Measurements from ENCODE around the gene FGA.

FGA gene

DNA sequence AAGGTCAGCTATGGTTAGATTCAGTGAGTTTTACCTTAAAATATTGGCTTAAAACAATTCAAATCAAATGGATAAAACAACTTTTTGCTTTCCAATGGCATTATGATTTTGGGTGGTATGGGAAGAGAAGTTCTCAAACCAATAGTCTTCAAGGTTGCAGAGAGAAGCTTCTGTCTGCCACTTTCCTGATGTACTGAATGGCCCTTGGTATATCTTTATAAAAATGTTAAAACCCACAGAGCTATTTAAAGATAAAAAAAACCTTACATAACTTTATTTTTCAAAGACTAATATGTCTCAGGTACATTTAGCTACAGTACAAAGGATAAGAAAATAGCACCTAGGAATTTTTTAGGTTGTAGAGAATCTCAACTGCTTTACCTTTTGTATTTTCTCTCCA, 6.9 kb downstream of the FGA start:
- in situ Hi-C loops (cut with MboI; ENCODE audit: low sequenced_read_pairs): no loop called here
- DNase-seq (ENCODE audit: low spot score in 2 of 2): no peak
- no peak overlapping the region for H3K4me3 ChIP-seq
- H3K27me3 ChIP-seq (ENCODE audit: low read depth): 0 out of 2 replicates have a peak, but pooled peaks cover 4% of the 10 kb centered on the region
- no peaks in the 10 kb centered on the region for H3K36me3 ChIP-seq (replicated peaks)
- H3K9me3 ChIP-seq: no peaks in the 10 kb centered on the region; the same call in 1 of the 2 replicates
- no peaks in the 10 kb centered on the region for H3K4me1 ChIP-seq

DNA sequence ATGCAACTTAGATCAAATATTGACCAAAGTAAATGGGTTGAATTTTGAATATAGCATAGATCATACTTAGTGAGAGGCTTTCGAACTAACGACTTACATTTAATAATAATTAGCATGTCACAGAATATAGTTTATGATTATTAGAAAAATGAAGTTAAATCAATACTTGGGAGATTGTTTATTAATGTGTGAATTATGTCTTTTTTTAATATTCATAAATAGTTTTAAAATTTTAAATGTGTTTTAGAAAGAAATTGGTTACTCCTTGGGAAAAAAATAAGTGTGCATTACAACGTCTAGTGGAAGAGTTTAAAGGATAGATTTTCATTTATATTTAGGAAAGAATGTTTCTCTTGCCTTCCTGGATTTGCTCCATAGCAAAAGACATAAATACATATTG, 7.3 kb downstream of the FGA start:
- no peaks in the 10 kb centered on the region for H3K4me1 ChIP-seq
- no peaks in the 10 kb centered on the region for H3K36me3 ChIP-seq (replicated peaks)
- no peak overlapping the region for H3K4me3 ChIP-seq
- no peak for DNase-seq (ENCODE audit: low spot score in 2 of 2)
- in situ Hi-C loops (cut with MboI; ENCODE audit: low sequenced_read_pairs): no loop called here
- H3K27me3 ChIP-seq (ENCODE audit: low read depth): 0 out of 2 replicates have a peak, but pooled peaks cover 4% of the 10 kb centered on the region
- H3K9me3 ChIP-seq: no peaks in the 10 kb centered on the region; the same call in 1 of the 2 replicates

DNA sequence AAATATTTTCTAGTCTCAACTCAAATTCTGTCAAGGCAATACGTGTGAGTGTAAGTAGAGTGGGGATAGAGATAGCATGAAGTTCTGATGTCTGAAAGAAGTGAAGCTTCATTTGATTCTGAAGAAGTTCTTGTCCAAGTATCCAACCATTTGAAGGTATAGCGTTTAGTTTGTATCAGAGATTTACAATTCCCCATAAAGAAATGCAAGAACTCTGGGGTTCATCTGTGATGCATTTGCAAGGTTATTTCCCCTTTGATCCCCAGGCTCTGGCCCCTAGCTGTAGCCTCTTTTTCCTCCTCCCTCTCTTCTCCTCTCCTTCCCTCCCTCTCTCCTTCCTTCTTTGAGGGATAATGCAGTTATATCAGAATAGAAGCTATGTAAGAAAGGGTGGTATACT, 7.8 kb downstream of the FGA start:
- Histone ChIP-seq H3K27me3 (ENCODE audit: low read depth) (0 out of 2 replicates have a peak, but pooled peaks cover 4% of the 10 kb centered on the region), H3K36me3 (replicated peaks) (no peaks in the 10 kb centered on the region), H3K4me1 (no peaks in the 10 kb centered on the region), H3K9me3 (no peaks in the 10 kb centered on the region; the same call in 1 of the 2 replicates), H3K4me3 (no peak overlapping the region)
- in situ Hi-C loops (cut with MboI; ENCODE audit: low sequenced_read_pairs): no loop called here
- DNase-seq (ENCODE audit: low spot score in 2 of 2): no peak

DNA sequence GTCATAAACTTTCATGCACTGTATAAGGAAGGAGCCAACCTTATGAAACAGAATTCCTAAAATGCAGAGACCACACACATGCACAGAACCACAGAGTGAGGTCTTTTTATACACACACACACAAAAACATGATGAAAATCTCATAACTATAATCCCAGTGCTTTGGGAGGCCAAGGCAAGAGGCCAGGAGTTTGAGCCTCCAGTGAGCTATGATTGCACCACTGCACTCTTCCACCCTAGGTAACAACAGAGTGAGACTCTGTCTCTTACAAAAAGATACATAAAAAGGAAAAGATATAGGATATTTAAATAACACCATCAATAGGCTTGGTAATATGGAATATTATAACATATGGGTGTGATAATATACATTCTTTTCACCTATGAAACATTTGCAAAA, 10.6 kb downstream of the FGA start:
- no peaks in the 10 kb centered on the region; the same call in 1 of the 2 replicates for H3K9me3 ChIP-seq

DNA sequence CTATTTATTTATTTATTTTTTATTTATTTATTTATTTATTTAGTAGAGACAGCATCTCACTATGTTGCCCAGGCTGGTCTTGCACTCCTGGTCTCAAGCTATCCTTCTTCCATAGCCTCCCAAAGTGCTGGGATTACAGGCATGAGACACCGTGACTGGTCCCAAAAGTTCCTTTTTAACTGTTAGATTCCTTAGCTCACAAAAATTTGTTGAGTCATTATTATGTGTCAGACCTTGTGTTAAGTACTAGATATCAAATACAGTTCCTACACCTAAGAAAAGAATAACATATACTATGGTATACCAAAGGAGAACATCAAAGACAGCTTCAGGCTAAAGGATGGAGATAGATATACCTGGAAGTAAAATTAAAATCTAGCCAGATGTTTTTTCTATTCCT, 11.6 kb downstream of the FGA start:
- Histone ChIP-seq H3K4me3 (no peak overlapping the region), H3K9me3 (no peaks in the 10 kb centered on the region; the same call in 1 of the 2 replicates), H3K27me3 (ENCODE audit: low read depth) (peaks cover 6% of the 10 kb centered on the region; the same call in 1 of the 2 replicates), H3K4me1 (no peaks in the 10 kb centered on the region), H3K36me3 (replicated peaks) (no peaks in the 10 kb centered on the region)
- in situ Hi-C loops (cut with MboI; ENCODE audit: low sequenced_read_pairs): no loop called here
- DNase-seq (ENCODE audit: low spot score in 2 of 2): no peak

More for the DNA sequence above, 10.6 kb downstream of the FGA start:
- no peaks in the 10 kb centered on the region for H3K4me1 ChIP-seq
- no peak for DNase-seq (ENCODE audit: low spot score in 2 of 2)
- H3K36me3 ChIP-seq (replicated peaks): no peaks in the 10 kb centered on the region
- in situ Hi-C loops (cut with MboI; ENCODE audit: low sequenced_read_pairs): no loop called here
- H3K27me3 ChIP-seq (ENCODE audit: low read depth): peaks cover 6% of the 10 kb centered on the region; the same call in 1 of the 2 replicates
- H3K4me3 ChIP-seq: no peak overlapping the region

DNA sequence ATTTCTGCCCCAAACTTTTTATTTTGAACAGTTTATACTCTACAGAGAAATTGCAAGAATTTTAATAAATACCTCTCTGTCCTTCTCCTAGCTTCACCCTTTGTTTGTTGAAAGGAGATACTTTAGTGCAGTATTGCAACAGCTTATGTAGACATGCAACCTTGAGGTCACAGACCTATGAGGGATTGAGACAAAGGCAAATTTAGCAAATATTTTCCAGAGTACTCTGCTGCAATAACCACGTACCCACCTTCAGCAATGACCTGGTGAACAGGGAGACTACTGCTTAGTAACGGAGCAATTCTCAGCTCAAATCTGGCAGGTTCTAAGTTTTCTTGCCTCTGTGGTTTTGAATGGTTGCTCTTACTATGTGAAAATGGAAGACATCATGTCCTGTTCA, 13.2 kb downstream of the FGA start:
- H3K9me3 ChIP-seq: no peaks in the 10 kb centered on the region; the same call in 1 of the 2 replicates
- no peaks in the 10 kb centered on the region for H3K36me3 ChIP-seq (replicated peaks)
- no peaks in the 10 kb centered on the region for H3K4me1 ChIP-seq
- H3K4me3 ChIP-seq: no peak overlapping the region
- DNase-seq (ENCODE audit: low spot score in 2 of 2): no peak
- H3K27me3 ChIP-seq (ENCODE audit: low read depth): peaks cover 3% of the 10 kb centered on the region; the same call in 1 of the 2 replicates
- in situ Hi-C loops (cut with MboI; ENCODE audit: low sequenced_read_pairs): no loop called here

DNA sequence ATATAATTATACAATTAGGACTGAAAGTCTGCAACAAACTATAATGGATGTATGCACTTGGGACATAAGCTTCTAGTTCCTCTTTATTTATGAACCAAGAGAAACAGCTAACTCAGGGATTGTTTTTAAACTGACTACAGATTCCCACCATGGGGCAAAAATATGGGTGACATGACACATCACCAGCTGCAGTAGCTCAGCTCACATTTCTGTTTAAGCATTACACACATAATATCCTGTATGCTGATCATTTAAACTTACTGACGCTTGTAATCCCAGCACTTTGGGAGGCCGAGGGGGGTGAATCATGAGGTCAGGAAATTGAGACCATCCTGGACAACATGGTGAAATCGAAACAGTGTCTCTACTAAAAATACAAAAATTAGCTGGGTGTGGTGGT, 16.2 kb downstream of the FGA start:
- in situ Hi-C loops (cut with MboI; ENCODE audit: low sequenced_read_pairs): loop anchor here (25.0 kb wide), 1 partner anchor 788 kb away; no protein-coding TSS in a partner anchor
- H3K36me3 ChIP-seq (replicated peaks): no peaks in the 10 kb centered on the region

DNA sequence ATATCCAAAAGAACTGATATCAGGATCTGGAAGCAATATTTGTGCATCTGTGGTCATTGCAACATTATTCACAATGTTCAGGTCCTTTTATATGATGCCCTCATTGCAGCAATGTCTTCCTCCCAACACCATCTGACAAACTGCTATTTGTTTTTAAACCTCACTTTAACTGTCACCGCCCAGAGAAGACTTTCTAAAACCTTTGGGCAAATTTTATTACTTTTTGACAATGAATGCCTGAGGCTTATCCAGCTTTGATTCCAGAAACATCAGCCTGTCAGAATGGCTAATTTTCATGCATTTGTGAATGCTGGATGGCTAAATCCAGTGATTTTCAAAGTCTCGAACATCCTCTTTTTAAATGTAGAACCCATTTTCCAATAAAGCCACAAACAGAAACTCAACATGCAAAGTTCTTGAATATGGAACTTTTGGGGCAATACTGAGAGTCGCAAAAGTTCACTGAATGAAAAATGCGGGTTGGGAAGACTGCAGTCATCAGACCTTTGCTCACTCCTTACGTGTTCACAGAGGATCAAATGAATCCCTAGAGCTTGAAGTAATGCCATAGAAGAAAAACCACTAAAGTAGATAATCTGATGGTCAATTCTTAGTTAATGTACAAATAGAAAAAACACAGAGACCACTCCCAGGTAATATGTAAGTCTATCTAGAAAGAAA, 17.2 kb downstream of the FGA start:
- in situ Hi-C loops (cut with MboI; ENCODE audit: low sequenced_read_pairs): loop anchor here (25.0 kb wide), 1 partner anchor 789 kb away; no protein-coding TSS in a partner anchor
- no peaks in the 10 kb centered on the region for H3K36me3 ChIP-seq (replicated peaks)
- H3K9me3 ChIP-seq: no peaks in the 10 kb centered on the region
- H3K27me3 ChIP-seq (ENCODE audit: low read depth): peaks cover 3% of the 10 kb centered on the region; the same call in 1 of the 2 replicates
- H3K4me1 ChIP-seq: no peaks in the 10 kb centered on the region
- H3K4me3 ChIP-seq: no peak overlapping the region
- DNase-seq (ENCODE audit: low spot score in 2 of 2): no peak

More for the DNA sequence above, 16.2 kb downstream of the FGA start:
- no peaks in the 10 kb centered on the region; the same call in 1 of the 2 replicates for H3K9me3 ChIP-seq
- no peak overlapping the region for H3K4me3 ChIP-seq
- no peaks in the 10 kb centered on the region for H3K4me1 ChIP-seq
- peaks cover 3% of the 10 kb centered on the region; the same call in 1 of the 2 replicates for H3K27me3 ChIP-seq (ENCODE audit: low read depth)
- no peak for DNase-seq (ENCODE audit: low spot score in 2 of 2)

DNA sequence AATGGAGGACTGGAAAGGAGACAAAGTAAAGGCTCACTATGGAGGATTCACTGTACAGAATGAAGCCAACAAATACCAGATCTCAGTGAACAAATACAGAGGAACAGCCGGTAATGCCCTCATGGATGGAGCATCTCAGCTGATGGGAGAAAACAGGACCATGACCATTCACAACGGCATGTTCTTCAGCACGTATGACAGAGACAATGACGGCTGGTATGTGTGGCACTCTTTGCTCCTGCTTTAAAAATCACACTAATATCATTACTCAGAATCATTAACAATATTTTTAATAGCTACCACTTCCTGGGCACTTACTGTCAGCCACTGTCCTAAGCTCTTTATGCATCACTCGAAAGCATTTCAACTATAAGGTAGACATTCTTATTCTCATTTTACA, 21.0 kb downstream of the FGA start:
- in situ Hi-C loops (cut with MboI; ENCODE audit: low sequenced_read_pairs): loop anchor here (25.0 kb wide), 1 partner anchor 793 kb away; no protein-coding TSS in a partner anchor

DNA sequence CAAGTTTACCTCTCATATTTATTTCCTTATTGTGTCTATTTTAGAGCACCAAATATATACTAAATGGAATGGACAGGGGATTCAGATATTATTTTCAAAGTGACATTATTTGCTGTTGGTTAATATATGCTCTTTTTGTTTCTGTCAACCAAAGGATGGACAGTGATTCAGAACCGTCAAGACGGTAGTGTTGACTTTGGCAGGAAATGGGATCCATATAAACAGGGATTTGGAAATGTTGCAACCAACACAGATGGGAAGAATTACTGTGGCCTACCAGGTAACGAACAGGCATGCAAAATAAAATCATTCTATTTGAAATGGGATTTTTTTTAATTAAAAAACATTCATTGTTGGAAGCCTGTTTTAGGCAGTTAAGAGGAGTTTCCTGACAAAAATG, 21.5 kb downstream of the FGA start:
- no peak for DNase-seq (ENCODE audit: low spot score in 2 of 2)
- Histone ChIP-seq H3K27me3 (ENCODE audit: low read depth) (no peaks in the 10 kb centered on the region), H3K9me3 (no peaks in the 10 kb centered on the region), H3K4me1 (no peaks in the 10 kb centered on the region), H3K36me3 (replicated peaks) (no peaks in the 10 kb centered on the region), H3K4me3 (no peak overlapping the region)
- in situ Hi-C loops (cut with MboI; ENCODE audit: low sequenced_read_pairs): loop anchor here (25.0 kb wide), 1 partner anchor 793 kb away; no protein-coding TSS in a partner anchor

More for the DNA sequence above, 21.0 kb downstream of the FGA start:
- H3K4me3 ChIP-seq: no peak overlapping the region
- no peaks in the 10 kb centered on the region for H3K36me3 ChIP-seq (replicated peaks)
- no peak for DNase-seq (ENCODE audit: low spot score in 2 of 2)
- no peaks in the 10 kb centered on the region for H3K9me3 ChIP-seq
- H3K4me1 ChIP-seq: no peaks in the 10 kb centered on the region
- no peaks in the 10 kb centered on the region for H3K27me3 ChIP-seq (ENCODE audit: low read depth)

DNA sequence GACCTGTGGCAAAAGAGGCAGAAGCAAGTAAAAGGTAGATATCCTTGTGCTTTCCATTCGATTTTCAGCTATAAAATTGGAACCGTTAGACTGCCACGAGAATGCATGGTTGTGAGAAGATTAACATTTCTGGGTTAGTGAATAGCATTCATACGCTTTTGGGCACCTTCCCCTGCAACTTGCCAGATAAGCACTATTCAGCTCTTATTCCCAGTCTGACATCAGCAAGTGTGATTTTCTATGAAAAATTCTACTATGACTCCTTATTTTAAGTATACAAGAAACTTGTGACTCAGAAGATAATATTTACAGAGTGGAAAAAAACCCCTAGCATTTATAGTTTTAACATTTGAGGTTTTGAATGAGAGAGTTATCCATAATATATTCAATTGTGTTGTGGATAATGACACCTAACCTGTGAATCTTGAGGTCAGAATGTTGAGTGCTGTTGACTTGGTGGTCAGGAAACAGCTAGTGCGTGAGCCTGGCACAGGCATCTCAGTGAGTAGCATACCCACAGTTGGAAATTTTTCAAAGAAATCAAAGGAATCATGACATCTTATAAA, 23.8 kb downstream of the FGA start:
- Histone ChIP-seq H3K36me3 (replicated peaks) (no peaks in the 10 kb centered on the region), H3K27me3 (ENCODE audit: low read depth) (peaks cover 11% of the 10 kb centered on the region), H3K4me3 (no peak overlapping the region), H3K4me1 (no peaks in the 10 kb centered on the region), H3K9me3 (no peaks in the 10 kb centered on the region)
- no peak for DNase-seq (ENCODE audit: low spot score in 2 of 2)
- in situ Hi-C loops (cut with MboI; ENCODE audit: low sequenced_read_pairs): loop anchor here (25.0 kb wide), 1 partner anchor 796 kb away; no protein-coding TSS in a partner anchor

DNA sequence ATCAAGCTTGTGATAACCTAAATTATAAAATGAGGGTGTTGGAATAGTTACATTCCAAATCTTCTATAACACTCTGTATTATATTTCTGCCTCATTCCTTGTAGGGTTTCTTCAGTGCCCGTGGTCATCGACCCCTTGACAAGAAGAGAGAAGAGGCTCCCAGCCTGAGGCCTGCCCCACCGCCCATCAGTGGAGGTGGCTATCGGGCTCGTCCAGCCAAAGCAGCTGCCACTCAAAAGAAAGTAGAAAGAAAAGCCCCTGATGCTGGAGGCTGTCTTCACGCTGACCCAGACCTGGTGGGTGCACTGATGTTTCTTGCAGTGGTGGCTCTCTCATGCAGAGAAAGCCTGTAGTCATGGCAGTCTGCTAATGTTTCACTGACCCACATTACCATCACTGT, 24.8 kb downstream of the FGA start:
- H3K4me1 ChIP-seq: no peaks in the 10 kb centered on the region
- no peaks in the 10 kb centered on the region for H3K36me3 ChIP-seq (replicated peaks)
- in situ Hi-C loops (cut with MboI; ENCODE audit: low sequenced_read_pairs): loop anchor here (25.0 kb wide), 1 partner anchor 797 kb away; no protein-coding TSS in a partner anchor
- H3K27me3 ChIP-seq (ENCODE audit: low read depth): peaks cover 11% of the 10 kb centered on the region
- no peak overlapping the region for H3K4me3 ChIP-seq
- no peaks in the 10 kb centered on the region for H3K9me3 ChIP-seq
- no peak for DNase-seq (ENCODE audit: low spot score in 2 of 2)

DNA sequence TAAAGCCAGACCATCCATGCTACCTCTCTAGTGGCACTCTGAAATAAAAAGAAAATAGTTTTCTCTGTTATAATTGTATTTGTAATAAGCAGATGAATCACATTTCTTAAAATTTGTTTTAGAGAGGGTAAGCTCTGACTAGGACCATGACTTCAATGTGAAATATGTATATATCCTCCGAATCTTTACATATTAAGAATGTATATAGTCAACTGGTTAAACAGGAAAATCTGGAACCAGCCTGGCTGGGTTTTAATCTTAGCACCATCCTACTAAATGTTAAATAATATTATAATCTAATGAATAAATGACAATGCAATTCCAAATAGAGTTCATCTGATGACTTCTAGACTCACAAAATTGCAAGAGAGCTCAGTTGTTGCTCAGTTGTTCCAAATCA, 26.2 kb downstream of the FGA start:
- no peaks in the 10 kb centered on the region for H3K4me1 ChIP-seq
- in situ Hi-C loops (cut with MboI; ENCODE audit: low sequenced_read_pairs): loop anchor here (25.0 kb wide), 1 partner anchor 798 kb away; no protein-coding TSS in a partner anchor
- H3K9me3 ChIP-seq: no peaks in the 10 kb centered on the region
- H3K27me3 ChIP-seq (ENCODE audit: low read depth): peaks cover 11% of the 10 kb centered on the region
- H3K4me3 ChIP-seq: no peak overlapping the region
- no peak for DNase-seq (ENCODE audit: low spot score in 2 of 2)
- H3K36me3 ChIP-seq (replicated peaks): no peaks in the 10 kb centered on the region

DNA sequence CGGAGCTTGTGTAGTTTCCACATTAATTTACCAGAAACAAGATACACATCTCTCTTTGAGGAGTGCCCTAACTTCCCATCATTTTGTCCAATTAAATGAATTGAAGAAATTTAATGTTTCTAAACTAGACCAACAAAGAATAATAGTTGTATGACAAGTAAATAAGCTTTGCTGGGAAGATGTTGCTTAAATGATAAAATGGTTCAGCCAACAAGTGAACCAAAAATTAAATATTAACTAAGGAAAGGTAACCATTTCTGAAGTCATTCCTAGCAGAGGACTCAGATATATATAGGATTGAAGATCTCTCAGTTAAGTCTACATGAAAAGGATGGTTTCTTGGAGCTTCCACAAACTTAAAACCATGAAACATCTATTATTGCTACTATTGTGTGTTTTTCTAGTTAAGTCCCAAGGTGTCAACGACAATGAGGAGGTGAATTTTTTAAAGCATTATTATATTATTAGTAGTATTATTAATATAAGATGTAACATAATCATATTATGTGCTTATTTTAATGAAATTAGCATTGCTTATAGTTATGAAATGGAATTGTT, 27.8 kb downstream of the FGA start, which contains the start of gene FGB:
TSS of gene FGB (plus strand) at position 315 of the 558 bp plus-strand sequence. CDS start at position 323, 8 bp downstream.
- H3K4me3 ChIP-seq: no peak within 1 kb of the TSS
- H3K36me3 ChIP-seq (replicated peaks): no peaks in the 10 kb centered on the region
- H3K9me3 ChIP-seq: no peaks in the 10 kb centered on the region
- in situ Hi-C loops (cut with MboI; ENCODE audit: low sequenced_read_pairs): loop anchor here (25.0 kb wide), 1 partner anchor 800 kb away; no protein-coding TSS in a partner anchor
- H3K4me1 ChIP-seq: no peaks in the 10 kb centered on the region
- peaks cover 11% of the 10 kb centered on the region for H3K27me3 ChIP-seq (ENCODE audit: low read depth)
- DNase-seq (ENCODE audit: low spot score in 2 of 2): no peak

Data from HAP-1 (cell line).